ENCODE measurements around the gene PFKFB2.

Gene PFKFB2

GRCh38 chr1:207045453-207045852, 7.6 kb upstream of the PFKFB2 start:
- H3K4me2 ChIP-seq (ENCODE audit: low read length): no peak overlapping the region
- H3K79me2 ChIP-seq (ENCODE audit: low read length): peaks cover 43% of the 10 kb centered on the region
- H3K27me3 ChIP-seq (ENCODE audit: low read depth, low read length): no peaks in the 10 kb centered on the region
- H3K9ac ChIP-seq (ENCODE audit: low read length): no peak overlapping the region
- no peak overlapping the region for H3K27ac ChIP-seq (ENCODE audit: low read length)
- H4K20me1 ChIP-seq (ENCODE audit: insufficient read depth, low read length): 0 out of 2 replicates have a peak, but pooled peaks cover 5% of the 10 kb centered on the region
- no peaks in the 10 kb centered on the region for H3K9me3 ChIP-seq (ENCODE audit: insufficient read depth, low read length)
- no peak overlapping the region for H3K4me3 ChIP-seq (ENCODE audit: low read length)
- no peak for TF ChIP-seq CTCF (IDR thresholded peaks at IDR 0.05; ENCODE audit: low read depth, low read length)
- peaks cover 43% of the 10 kb centered on the region for H3K36me3 ChIP-seq (replicated peaks; ENCODE audit: low read depth, low read length)
- H3K4me1 ChIP-seq (ENCODE audit: low read length): peaks cover 6% of the 10 kb centered on the region
- no peak overlapping the region for H2AFZ ChIP-seq (ENCODE audit: low read depth, low read length)

GRCh38 chr1:207047505-207047904, 5.6 kb upstream of the PFKFB2 start:
- H3K4me2 ChIP-seq (ENCODE audit: low read length): no peak overlapping the region
- H3K9me3 ChIP-seq (ENCODE audit: insufficient read depth, low read length): no peaks in the 10 kb centered on the region
- peaks cover 46% of the 10 kb centered on the region for H3K79me2 ChIP-seq (ENCODE audit: low read length)
- peaks cover 17% of the 10 kb centered on the region for H3K4me1 ChIP-seq (ENCODE audit: low read length)
- no peak overlapping the region for H3K9ac ChIP-seq (ENCODE audit: low read length)
- TF ChIP-seq CTCF (IDR thresholded peaks at IDR 0.05; ENCODE audit: low read depth, low read length) (no peak), EZH2phosphoT487 (IDR thresholded peaks at IDR 0.05; ENCODE audit: low read depth) (no peak)
- no peaks in the 10 kb centered on the region for H3K27me3 ChIP-seq (ENCODE audit: low read depth, low read length)
- 0 out of 2 replicates have a peak, but pooled peaks cover 5% of the 10 kb centered on the region for H4K20me1 ChIP-seq (ENCODE audit: insufficient read depth, low read length)
- H3K36me3 ChIP-seq (replicated peaks; ENCODE audit: low read depth, low read length): peaks cover 43% of the 10 kb centered on the region
- H3K4me3 ChIP-seq (ENCODE audit: low read length): no peak overlapping the region
- H2AFZ ChIP-seq (ENCODE audit: low read depth, low read length): no peak overlapping the region
- H3K27ac ChIP-seq (ENCODE audit: low read length): no peak overlapping the region

- Histone ChIP-seq H3K4me2 (ENCODE audit: low read length) (no peak overlapping the region), H4K20me1 (ENCODE audit: insufficient read depth, low read length) (0 out of 2 replicates have a peak, but pooled peaks cover 5% of the 10 kb centered on the region), H3K27me3 (ENCODE audit: low read depth, low read length) (no peaks in the 10 kb centered on the region), H2AFZ (ENCODE audit: low read depth, low read length) (no peak overlapping the region), H3K36me3 (replicated peaks; ENCODE audit: low read depth, low read length) (peaks cover 38% of the 10 kb centered on the region), H3K79me2 (ENCODE audit: low read length) (peaks cover 46% of the 10 kb centered on the region), H3K27ac (ENCODE audit: low read length) (no peak overlapping the region), H3K9ac (ENCODE audit: low read length) (no peak overlapping the region), H3K4me1 (ENCODE audit: low read length) (peaks cover 17% of the 10 kb centered on the region), H3K4me3 (ENCODE audit: low read length) (no peak overlapping the region), H3K9me3 (ENCODE audit: insufficient read depth, low read length) (no peaks in the 10 kb centered on the region)
- TF ChIP-seq EZH2phosphoT487 (IDR thresholded peaks at IDR 0.05; ENCODE audit: low read depth): no peak
- no peak for TF ChIP-seq CTCF (IDR thresholded peaks at IDR 0.05; ENCODE audit: low read depth, low read length)
Observed at GRCh38 chr1:207048041-207048440, 5.0 kb upstream of the PFKFB2 start.

GRCh38 chr1:207049054-207049453, 4.0 kb upstream of the PFKFB2 start:
- no peak overlapping the region for H3K27ac ChIP-seq (ENCODE audit: low read length)
- H4K20me1 ChIP-seq (ENCODE audit: insufficient read depth, low read length): 0 out of 2 replicates have a peak, but pooled peaks cover 5% of the 10 kb centered on the region
- H3K9me3 ChIP-seq (ENCODE audit: insufficient read depth, low read length): no peaks in the 10 kb centered on the region
- H3K4me3 ChIP-seq (ENCODE audit: low read length): no peak overlapping the region
- peaks cover 33% of the 10 kb centered on the region for H3K36me3 ChIP-seq (replicated peaks; ENCODE audit: low read depth, low read length)
- TF ChIP-seq EZH2phosphoT487 (IDR thresholded peaks at IDR 0.05; ENCODE audit: low read depth) (no peak), CTCF (IDR thresholded peaks at IDR 0.05; ENCODE audit: low read depth, low read length) (no peak)
- H3K9ac ChIP-seq (ENCODE audit: low read length): no peak overlapping the region
- no peak overlapping the region for H2AFZ ChIP-seq (ENCODE audit: low read depth, low read length)
- H3K4me2 ChIP-seq (ENCODE audit: low read length): no peak overlapping the region
- H3K27me3 ChIP-seq (ENCODE audit: low read depth, low read length): no peaks in the 10 kb centered on the region
- peaks cover 46% of the 10 kb centered on the region for H3K79me2 ChIP-seq (ENCODE audit: low read length)
- H3K4me1 ChIP-seq (ENCODE audit: low read length): peaks cover 23% of the 10 kb centered on the region

Measured in OCI-LY3 (cell line).